Tibial nerve (tissue), 4 donors: ENCODE data around the gene FAM241A. TPM values are rescaled to one million over a fixed set of nuclear protein-coding genes. Genes with fewer than 3 reads are reported as not detected.

Source experiments
- DNase-seq, 2 donors: peaks; one replicate each; pipeline ENCODE4 v3.0.0-alpha.2; 2019; ENCODE audit warnings: low spot score in 2 of 2
- H3K27ac ChIP-seq, 4 donors: fragments of 200-600 bp; sonication (generic) in 3 of 4; one replicate each; pipeline ENCODE4 v1.5.1; 2017 to 2019; ENCODE audit warnings: mild to moderate bottlenecking in 1 of 4
- H3K27me3 ChIP-seq, 2 donors: fragments of 200-600 bp; sonication (generic) in 1 of 2; one replicate each; pipeline versions ENCODE4 v1.5.1 to v1.6.0; 2017 to 2019
- H3K36me3 ChIP-seq, 3 donors: fragments of 200-600 bp; sonication (generic); one replicate each; pipeline ENCODE4 v1.5.1; 2018 to 2019
- H3K4me1 ChIP-seq, 4 donors: fragments of 200-600 bp; sonication (generic) in 3 of 4; one replicate each; pipeline ENCODE4 v1.5.1; 2017 to 2019
- H3K4me3 ChIP-seq, 4 donors: fragments of 200-600 bp; sonication (generic) in 3 of 4; one replicate each; pipeline ENCODE4 v1.5.1; 2017 to 2019; ENCODE audit warnings: mild to moderate bottlenecking in 1 of 4, moderate library complexity in 1 of 4
- H3K9me3 ChIP-seq, 4 donors: fragments of 200-600 bp; sonication (generic) in 3 of 4; one replicate each; pipeline ENCODE4 v1.5.1; 2017 to 2019
- CTCF ChIP-seq, 5 experiments: fragments of 200-600 bp in 3 of 5; fragments of 450-650 bp in 2 of 5; sonication (generic) in 3 of 5; IDR thresholded peaks; one replicate each; pipeline ENCODE4 v1.5.1; 2016 to 2019; ENCODE audit warnings: antibody characterized with exemption in 5 of 5, mild to moderate bottlenecking in 3 of 5, moderate library complexity in 2 of 5
- EP300 ChIP-seq, 2 donors: sonication (generic); formaldehyde crosslinking; IDR thresholded peaks; one replicate each; pipeline ENCODE4 v1.6.1; 2017; ENCODE audit warnings: antibody characterized with exemption in 2 of 2, mild to moderate bottlenecking in 1 of 2
- POLR2A ChIP-seq, 2 donors: fragments of 450-650 bp; IDR thresholded peaks; one replicate each; pipeline ENCODE4 v1.6.1; 2017; ENCODE audit warnings: antibody characterized with exemption in 2 of 2, mild to moderate bottlenecking in 2 of 2, moderate library complexity in 2 of 2
- WGBS, 2 donors: methylation state at CpG; one replicate each; pipeline ENCODE4 v1.1.5; 2018; 5-methylcytosine and 5-hydroxymethylcytosine counted together
- total RNA-seq, 4 donors: library from RNA; depleted of rRNA; stranded (reverse); fragments of >200 nt; gene quantifications; one replicate each; pipeline ENCODE4 v1.1.0, GENCODE V29; 2016

FAM241A gene
- total RNA-seq, 4 donors from 2014 or later, result 2.4 to 4.8 (median 2.9) TPM

DNA sequence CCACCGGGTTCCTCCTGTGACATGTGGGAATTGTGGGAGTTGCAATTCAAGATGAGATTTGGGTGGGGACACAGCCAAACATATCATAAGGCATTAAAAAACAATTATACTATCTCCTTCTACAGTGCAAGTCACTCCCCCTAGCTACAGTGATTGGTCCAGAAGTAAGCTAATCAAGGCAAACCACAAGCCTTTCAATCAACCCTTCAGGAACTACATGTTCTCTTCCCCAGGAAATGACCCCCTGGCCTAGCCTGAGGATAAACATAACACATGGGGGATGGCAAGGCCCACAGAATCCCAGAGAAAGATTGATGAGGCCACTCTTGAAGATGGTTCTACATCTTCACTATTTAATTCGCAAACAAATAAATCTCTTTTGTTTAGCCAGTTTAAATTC lies 25.2 kb upstream of the FAM241A start:
- Histone ChIP-seq H3K4me1 (no peaks in the 10 kb centered on the region), H3K27me3 (no peaks in the 10 kb centered on the region), H3K27ac (no peak overlapping the region), H3K4me3 (no peak overlapping the region), H3K36me3 (no peaks in the 10 kb centered on the region), H3K9me3 (no peaks in the 10 kb centered on the region)
- 87 to 93% methylated on average over 2 of the region's 2 CpGs for WGBS, 2 donors
- no peak for DNase-seq
- no peak for TF ChIP-seq EP300 (IDR thresholded peaks at IDR 0.05)
- TF ChIP-seq CTCF (IDR thresholded peaks at IDR 0.05), result no peak
- TF ChIP-seq POLR2A (IDR thresholded peaks at IDR 0.05), result no peak

DNA sequence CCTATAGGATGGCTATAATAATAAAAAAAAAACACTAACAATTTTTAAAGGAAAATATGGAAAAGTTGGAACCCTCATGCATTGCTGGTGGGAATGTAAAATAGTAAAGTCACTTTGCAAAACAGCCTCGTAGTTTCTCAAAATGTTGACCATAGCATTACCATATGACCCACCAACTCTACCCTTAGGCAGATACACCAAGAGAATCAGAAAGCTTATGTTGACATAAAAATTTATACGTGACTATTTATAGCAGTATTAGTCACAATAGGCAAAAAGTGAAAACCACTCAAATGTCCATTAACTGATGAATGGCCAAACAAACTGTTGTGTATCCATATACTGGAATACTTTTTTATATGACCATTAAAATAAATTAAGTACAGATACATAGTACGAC lies 19.8 kb upstream of the FAM241A start:
- H3K27me3 ChIP-seq, result no peaks in the 10 kb centered on the region
- H3K4me1 ChIP-seq, result no peaks in the 10 kb centered on the region
- no peak overlapping the region for H3K27ac ChIP-seq
- no peaks in the 10 kb centered on the region for H3K9me3 ChIP-seq
- H3K4me3 ChIP-seq, result no peak overlapping the region
- WGBS, 2 donors, result 71 to 76% methylated on average over 3 of the region's 3 CpGs
- TF ChIP-seq CTCF (IDR thresholded peaks at IDR 0.05), result no peak
- TF ChIP-seq EP300 (IDR thresholded peaks at IDR 0.05), result no peak
- TF ChIP-seq POLR2A (IDR thresholded peaks at IDR 0.05), result no peak
- DNase-seq, result no peak
- no peaks in the 10 kb centered on the region for H3K36me3 ChIP-seq

DNA sequence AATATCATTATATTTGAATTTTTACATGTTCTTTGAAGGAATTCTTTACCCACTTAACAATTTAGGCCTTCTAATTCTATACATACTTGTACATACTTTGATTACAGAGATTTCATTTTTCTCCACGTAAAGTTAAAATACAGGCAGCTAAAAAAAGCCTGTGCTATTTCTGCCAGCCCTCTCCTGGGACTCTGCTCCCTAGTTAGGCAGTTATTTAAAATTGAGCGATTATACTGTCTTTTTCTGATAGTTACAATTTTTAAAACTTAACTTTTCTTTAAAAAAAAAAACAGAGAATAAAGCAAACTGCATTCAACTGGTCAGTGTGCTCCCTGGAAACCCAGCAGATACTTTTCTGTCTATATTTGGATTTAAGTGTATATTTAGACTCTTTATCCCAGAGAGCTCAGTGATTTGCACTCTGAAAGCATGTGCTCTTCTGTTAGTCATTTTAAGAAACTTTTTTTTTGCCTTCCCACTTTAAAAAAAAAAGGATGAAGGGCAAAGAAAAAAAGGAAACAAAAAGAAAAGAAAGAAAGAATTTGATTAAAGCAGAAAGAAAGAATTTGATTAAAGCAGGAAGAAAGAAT lies 18.1 kb upstream of the FAM241A start:
- Histone ChIP-seq H3K27me3 (no peaks in the 10 kb centered on the region), H3K4me3 (no peak overlapping the region), H3K4me1 (peaks cover 0 to 4% (median 0%) of the 10 kb centered on the region in 4 donors), H3K9me3 (no peaks in the 10 kb centered on the region), H3K27ac (no peak overlapping the region), H3K36me3 (no peaks in the 10 kb centered on the region)
- 38% methylated on average over 2 of the region's 2 CpGs for WGBS, 2 donors
- no peak for TF ChIP-seq EP300 (IDR thresholded peaks at IDR 0.05)
- no peak for TF ChIP-seq POLR2A (IDR thresholded peaks at IDR 0.05)
- TF ChIP-seq CTCF (IDR thresholded peaks at IDR 0.05), result no peak
- DNase-seq, result no peak

GRCh38 chr4:112127803-112128202 lies 17.5 kb upstream of the FAM241A start:
- Histone ChIP-seq H3K9me3 (no peaks in the 10 kb centered on the region), H3K27me3 (no peaks in the 10 kb centered on the region), H3K4me3 (no peak overlapping the region), H3K4me1 (peaks cover 0 to 4% (median 0%) of the 10 kb centered on the region in 4 donors), H3K36me3 (no peaks in the 10 kb centered on the region), H3K27ac (no peak overlapping the region)
- no peak for DNase-seq
- TF ChIP-seq EP300 (IDR thresholded peaks at IDR 0.05) (no peak), CTCF (IDR thresholded peaks at IDR 0.05) (no peak), POLR2A (IDR thresholded peaks at IDR 0.05) (no peak)
- 58 to 64% methylated on average over 3 of the region's 3 CpGs for WGBS, 2 donors

DNA sequence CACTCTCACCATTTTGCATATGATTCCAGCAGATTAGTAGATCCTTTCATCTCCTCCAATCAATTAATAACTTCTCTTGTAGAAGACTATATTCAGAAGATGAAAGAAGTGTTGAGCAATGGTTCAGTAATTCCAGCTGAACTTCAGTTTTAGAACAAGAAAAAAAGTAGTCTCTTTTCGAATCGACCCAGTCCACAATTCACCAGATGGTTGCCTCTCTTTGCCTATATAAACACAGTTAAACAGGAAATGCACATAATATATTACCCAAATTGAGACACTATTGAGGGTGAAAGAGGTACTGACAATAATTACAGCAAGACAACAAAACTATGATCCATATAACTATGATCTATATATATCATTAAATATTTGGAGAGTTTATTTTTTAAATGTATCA lies 16.8 kb upstream of the FAM241A start:
- 58 to 61% methylated on average over 2 of the region's 2 CpGs for WGBS, 2 donors

More for the DNA sequence above, 16.8 kb upstream of the FAM241A start:
- Histone ChIP-seq H3K27ac (no peak overlapping the region), H3K36me3 (no peaks in the 10 kb centered on the region), H3K4me3 (no peak overlapping the region), H3K4me1 (peaks cover 0 to 4% (median 0%) of the 10 kb centered on the region in 4 donors), H3K9me3 (no peaks in the 10 kb centered on the region), H3K27me3 (no peaks in the 10 kb centered on the region)
- no peak for TF ChIP-seq POLR2A (IDR thresholded peaks at IDR 0.05)
- no peak for TF ChIP-seq CTCF (IDR thresholded peaks at IDR 0.05)
- no peak for TF ChIP-seq EP300 (IDR thresholded peaks at IDR 0.05)
- DNase-seq, result no peak
